Measurements from ENCODE around the gene FRMD4B. TPM values are rescaled to one million over a fixed set of nuclear protein-coding genes. Genes with fewer than 3 reads are reported as not detected.

FRMD4B gene
- total and polyA plus RNA-seq, 10 of the 15 experiments (the other 5 are each of a cell fraction or from before 2014, with no cell fraction given), result 3.9 to 11.4 (median 8.0) TPM

- Histone ChIP-seq H3K4me1 (ENCODE audit: control insufficient read depth, insufficient read depth, low read length) (no peaks in the 10 kb centered on the region), H3K27ac (ENCODE audit: control insufficient read depth, insufficient read depth) (no peak overlapping the region), H3K9ac (ENCODE audit: control insufficient read depth, insufficient read depth, low read length) (no peak overlapping the region), H3K4me3 (no peak overlapping the region), H3K4me2 (ENCODE audit: control insufficient read depth, insufficient read depth) (no peak overlapping the region), H4K20me1 (ENCODE audit: control insufficient read depth, insufficient read depth) (no peaks in the 10 kb centered on the region), H3K27me3 (replicated peaks in 1 of 2; ENCODE audit: control insufficient read depth in 2 of 2, insufficient read depth in 2 of 2, low read length in 1 of 2) (no peaks in the 10 kb centered on the region), H3K9me3 (replicated peaks; ENCODE audit: control insufficient read depth, insufficient read depth, low read length) (no peaks in the 10 kb centered on the region), H3K79me2 (ENCODE audit: control insufficient read depth, insufficient read depth, low read length) (no peaks in the 10 kb centered on the region), H3K36me3 (ENCODE audit: control insufficient read depth in 2 of 2, insufficient read depth in 2 of 2, low read length in 1 of 2) (no peaks in the 10 kb centered on the region), H2AFZ (ENCODE audit: control insufficient read depth, low read depth, low read length) (no peak overlapping the region)
- intact Hi-C loops (cut with micrococcal nuclease; ENCODE audit: unreplicated experiment), result loop anchor here (1.0 to 5.0 kb wide), 5 partner anchors 101 to 303 kb away; partner anchors contain the start of gene LMOD3
- TF ChIP-seq ZBTB40 (IDR thresholded peaks at IDR 0.05; ENCODE audit: borderline replicate concordance), result no peak
- peak; percentile 74 for TF ChIP-seq SMC3 (IDR thresholded peaks at IDR 0.05; ENCODE audit: borderline replicate concordance, low read length)
- peak; percentile 55; the same call in 1 of the 2 replicates for TF ChIP-seq SMARCA5 (IDR thresholded peaks at IDR 0.05)
- TF ChIP-seq CTCF (IDR thresholded peaks at IDR 0.05 in 2 of 3, conservative IDR thresholded peaks at IDR 0.05 in 1 of 3; ENCODE audit: control insufficient read depth in 2 of 3, extremely low read depth in 1 of 3, insufficient read depth in 1 of 3, low read depth in 3 of 3, low read length in 3 of 3), result peak; percentile 67 to 72 (median 68)
- TF ChIP-seq YY1 (IDR thresholded peaks at IDR 0.05; ENCODE audit: low read depth, low read length), result peak; percentile 52; the same call in 1 of the 2 replicates
- 0 out of 2 replicates have a peak, but pooled peaks have one; percentile 17 for TF ChIP-seq REST (IDR thresholded peaks at IDR 0.05; ENCODE audit: low read depth, low read length)
- 0 out of 2 replicates have a peak, but pooled peaks have one; percentile 34 for TF ChIP-seq IRF4 (IDR thresholded peaks at IDR 0.05; ENCODE audit: low read depth, low read length)
- TF ChIP-seq PBX3 (IDR thresholded peaks at IDR 0.05; ENCODE audit: insufficient replicate concordance, low read depth, low read length), result no peak
- peak; percentile 78 for TF ChIP-seq RAD21 (IDR thresholded peaks at IDR 0.05; ENCODE audit: insufficient read depth, low read depth, low read length)
- ChIA-PET CTCF (interaction anchor here (0.6 to 10.5 kb wide), 29 partner anchors 9 to 305 kb away, joined by 3 to 158 read pairs (median 3); no protein-coding TSS in a partner anchor), RAD21 (ENCODE audit: unreplicated experiment) (interaction anchor here (1.0 to 6.3 kb wide), 14 partner anchors 10 to 304 kb away, joined by 3 to 47 read pairs (median 4); no protein-coding TSS in a partner anchor), POLR2A (interaction anchor here (0.7 kb wide), 1 partner anchor 19 kb away, joined by 4 read pairs; no protein-coding TSS in a partner anchor), SMC1A (ENCODE audit: uncharacterized antibody, unreplicated experiment) (interaction anchor here (0.5 to 8.4 kb wide), 15 partner anchors 10 to 527 kb away, joined by 3 to 100 read pairs (median 11); no protein-coding TSS in a partner anchor)
- no peak for DNase-seq (ENCODE audit: low read depth, low spot score)
- in situ Hi-C loops (cut with MboI), result no loop called here
- 15% methylated on average over 4 of the region's 4 CpGs for WGBS (ENCODE audit: insufficient coverage, insufficient replicate concordance, low lambda C conversion rate, missing lambda C conversion rate)
- FAIRE-seq, result no peak
- ATAC-seq, result peak; percentile 92
- BruUV-seq (replicated peaks), result no TSS peak
Observed at GRCh38 chr3:69425249-69425648, 39.4 kb upstream of the FRMD4B start.
